Vagina (tissue), 2 donors: ENCODE data around the gene NFE2L1. TPM values are rescaled to one million over a fixed set of nuclear protein-coding genes. Genes with fewer than 3 reads are reported as not detected.

Experiments
- DNase-seq, 2 donors: peaks; one replicate each; pipeline ENCODE4 v3.0.0-alpha.2; 2017; ENCODE audit errors: extremely low spot score in 2 of 2
- H3K27ac ChIP-seq: fragments of 200-600 bp; sonication (generic); one replicate; pipeline ENCODE4 v1.5.1; 2019
- H3K27me3 ChIP-seq: fragments of 200-600 bp; sonication (generic); one replicate; pipeline ENCODE4 v1.5.1; 2019
- H3K36me3 ChIP-seq, 2 donors: fragments of 200-600 bp; sonication (generic); one replicate each; pipeline ENCODE4 v1.5.1; 2017 to 2019
- H3K4me1 ChIP-seq: fragments of 200-600 bp; sonication (generic); one replicate; pipeline ENCODE4 v1.5.1; 2019
- H3K4me3 ChIP-seq, 2 donors: fragments of 200-600 bp; sonication (generic); 1 replicate in 1 of 2; 2 replicates in 1 of 2; pipeline ENCODE4 v1.5.1; 2016 to 2019
- H3K9me3 ChIP-seq: fragments of 200-600 bp; sonication (generic); one replicate; pipeline ENCODE4 v1.5.1; 2019
- POLR2A ChIP-seq, 2 donors: fragments of 450-650 bp; IDR thresholded peaks; one replicate each; pipeline ENCODE4 v1.6.1; 2017; ENCODE audit warnings: antibody characterized with exemption in 2 of 2, mild to moderate bottlenecking in 2 of 2, moderate library complexity in 2 of 2
- POLR2AphosphoS5 ChIP-seq, 2 donors: sonication (generic); formaldehyde crosslinking; IDR thresholded peaks; one replicate each; pipeline ENCODE4 v1.9.0; 2017; ENCODE audit warnings: antibody characterized with exemption in 2 of 2, mild to moderate bottlenecking in 2 of 2, low read depth in 1 of 2; ENCODE audit not compliant: insufficient read depth in 1 of 2
- intact Hi-C: fragments of 100-400 bp; cut with DNase I; formaldehyde crosslinking; loops from one replicate; pipeline ENCODE4 v1.15.1; 2023
- total RNA-seq: library from RNA; depleted of rRNA; stranded (reverse); fragments of >200 nt; gene quantifications from one replicate; pipeline ENCODE4 v1.2.3, GENCODE V29; 2016
- TF ChIP-seq, protein P1 (sequence below), 3 experiments: fragments of 450-650 bp in 2 of 3; fragments of 200-600 bp in 1 of 3; sonication (generic) in 1 of 3; IDR thresholded peaks; one replicate each; pipeline ENCODE4 v1.5.1; 2017 to 2019; ENCODE audit warnings: antibody characterized with exemption in 3 of 3, mild to moderate bottlenecking in 2 of 3, moderate library complexity in 2 of 3

Gene NFE2L1
- total RNA-seq, 1 donor from 2014 or later: 190 TPM

GRCh38 chr17:48053758-48054237 is 5.6 kb downstream of the NFE2L1 start:
- DNase-seq: no peak
- peaks cover 80% of the 10 kb centered on the region for H3K4me1 ChIP-seq
- H3K27ac ChIP-seq: peak overlapping the region; percentile 99
- H3K9me3 ChIP-seq: no peaks in the 10 kb centered on the region
- intact Hi-C loops: no loop called here
- TF ChIP-seq POLR2A (IDR thresholded peaks at IDR 0.05): no peak
- no peak for TF ChIP-seq POLR2AphosphoS5 (IDR thresholded peaks at IDR 0.05; ENCODE audit: insufficient read depth in 1 of 2, low read depth in 1 of 2)
- TF ChIP-seq, protein P1, sequence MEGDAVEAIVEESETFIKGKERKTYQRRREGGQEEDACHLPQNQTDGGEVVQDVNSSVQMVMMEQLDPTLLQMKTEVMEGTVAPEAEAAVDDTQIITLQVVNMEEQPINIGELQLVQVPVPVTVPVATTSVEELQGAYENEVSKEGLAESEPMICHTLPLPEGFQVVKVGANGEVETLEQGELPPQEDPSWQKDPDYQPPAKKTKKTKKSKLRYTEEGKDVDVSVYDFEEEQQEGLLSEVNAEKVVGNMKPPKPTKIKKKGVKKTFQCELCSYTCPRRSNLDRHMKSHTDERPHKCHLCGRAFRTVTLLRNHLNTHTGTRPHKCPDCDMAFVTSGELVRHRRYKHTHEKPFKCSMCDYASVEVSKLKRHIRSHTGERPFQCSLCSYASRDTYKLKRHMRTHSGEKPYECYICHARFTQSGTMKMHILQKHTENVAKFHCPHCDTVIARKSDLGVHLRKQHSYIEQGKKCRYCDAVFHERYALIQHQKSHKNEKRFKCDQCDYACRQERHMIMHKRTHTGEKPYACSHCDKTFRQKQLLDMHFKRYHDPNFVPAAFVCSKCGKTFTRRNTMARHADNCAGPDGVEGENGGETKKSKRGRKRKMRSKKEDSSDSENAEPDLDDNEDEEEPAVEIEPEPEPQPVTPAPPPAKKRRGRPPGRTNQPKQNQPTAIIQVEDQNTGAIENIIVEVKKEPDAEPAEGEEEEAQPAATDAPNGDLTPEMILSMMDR (IDR thresholded peaks at IDR 0.05): no peak
- H3K4me3 ChIP-seq: peak overlapping the region; percentile 80 to 87
- peaks cover 5 to 33% of the 10 kb centered on the region in 2 donors for H3K36me3 ChIP-seq
- no peaks in the 10 kb centered on the region for H3K27me3 ChIP-seq

DNA sequence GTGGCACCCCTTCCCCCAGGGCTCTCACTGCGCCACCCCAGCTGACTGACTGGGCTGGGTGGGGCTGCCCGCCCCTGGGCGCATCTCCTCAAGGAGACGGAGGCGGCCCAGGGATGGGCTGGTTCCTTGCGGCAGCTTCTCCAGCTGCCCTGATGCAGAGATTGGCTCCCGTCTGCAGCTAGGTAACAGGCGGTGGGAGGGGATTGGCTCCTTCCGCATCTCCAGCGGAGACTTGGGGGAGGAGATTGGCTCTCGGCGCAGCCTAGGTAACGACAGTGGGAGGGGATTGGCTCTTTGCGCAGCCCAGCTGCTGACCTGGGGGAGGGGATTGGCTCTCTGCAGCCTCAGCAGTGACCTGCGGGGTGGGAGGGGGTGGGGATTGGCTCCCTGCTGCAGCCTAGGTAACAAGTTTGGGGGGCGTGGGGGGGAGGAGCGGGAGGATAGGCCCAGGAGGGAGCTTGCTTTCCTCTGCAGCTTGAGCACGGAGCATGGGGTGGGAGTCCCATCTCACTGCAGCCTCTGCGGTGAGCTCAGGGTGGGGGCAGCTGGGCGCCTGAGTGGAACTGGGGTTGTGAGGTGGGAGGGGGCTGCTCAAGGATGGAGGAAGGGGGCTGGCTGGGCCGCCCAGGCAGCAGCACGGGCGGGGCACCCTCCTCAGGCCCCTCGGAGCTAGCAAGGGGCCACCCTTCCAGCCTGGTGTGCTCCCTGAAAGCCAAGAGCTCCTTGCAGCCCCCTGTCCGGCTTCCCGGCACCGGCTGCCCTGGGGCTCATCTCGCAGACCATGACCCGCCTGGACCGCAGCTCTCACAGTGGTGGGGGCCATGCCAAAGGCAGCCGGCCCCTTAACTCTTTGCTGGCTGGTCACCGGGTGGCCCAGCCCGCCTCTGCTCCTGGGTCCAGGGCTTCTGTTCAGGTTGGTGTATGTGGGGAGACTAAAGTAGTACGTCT is 6.4 kb downstream of the NFE2L1 start:
- DNase-seq: no peak
- Histone ChIP-seq H3K36me3 (peaks cover 5 to 40% of the 10 kb centered on the region in 2 donors), H3K4me1 (peaks cover 76% of the 10 kb centered on the region), H3K4me3 (peak overlapping the region; percentile 80 to 87), H3K27ac (peak overlapping the region; percentile 99), H3K27me3 (no peaks in the 10 kb centered on the region), H3K9me3 (no peaks in the 10 kb centered on the region)
- intact Hi-C loops: loop anchor here (5.0 kb wide), 1 partner anchor 53 kb away; the partner anchor contains the start of gene SNX11
- no peak for TF ChIP-seq POLR2A (IDR thresholded peaks at IDR 0.05)
- TF ChIP-seq POLR2AphosphoS5 (IDR thresholded peaks at IDR 0.05; ENCODE audit: insufficient read depth in 1 of 2, low read depth in 1 of 2): peak; percentile 25 to 70

GRCh38 chr17:48055531-48056245 is 7.5 kb downstream of the NFE2L1 start:
- TF ChIP-seq, protein P1 (IDR thresholded peaks at IDR 0.05): no peak
- no peak for TF ChIP-seq POLR2AphosphoS5 (IDR thresholded peaks at IDR 0.05; ENCODE audit: insufficient read depth in 1 of 2, low read depth in 1 of 2)
- no peak for TF ChIP-seq POLR2A (IDR thresholded peaks at IDR 0.05)

GRCh38 chr17:48056246-48056745 is 8.1 kb downstream of the NFE2L1 start:
- no peak overlapping the region for H3K27ac ChIP-seq
- TF ChIP-seq, protein P1 (IDR thresholded peaks at IDR 0.05): no peak
- TF ChIP-seq POLR2A (IDR thresholded peaks at IDR 0.05) (no peak), POLR2AphosphoS5 (IDR thresholded peaks at IDR 0.05; ENCODE audit: insufficient read depth in 1 of 2, low read depth in 1 of 2) (no peak)
- H3K27me3 ChIP-seq: no peaks in the 10 kb centered on the region
- H3K9me3 ChIP-seq: no peaks in the 10 kb centered on the region
- DNase-seq: no peak
- peaks cover 58% of the 10 kb centered on the region for H3K4me1 ChIP-seq
- H3K4me3 ChIP-seq: no peak overlapping the region
- peaks cover 8 to 53% of the 10 kb centered on the region in 2 donors for H3K36me3 ChIP-seq
- intact Hi-C loops: loop anchor here (5.0 kb wide), 1 partner anchor 51 kb away; the partner anchor contains the start of gene SNX11

More at GRCh38 chr17:48055531-48056245, 7.5 kb downstream of the NFE2L1 start:
- DNase-seq: no peak
- peak overlapping the region; percentile 99 for H3K27ac ChIP-seq
- H3K27me3 ChIP-seq: no peaks in the 10 kb centered on the region
- intact Hi-C loops: loop anchor here (5.0 kb wide), 1 partner anchor 52 kb away; the partner anchor contains the start of gene SNX11
- H3K9me3 ChIP-seq: no peaks in the 10 kb centered on the region
- peak overlapping the region in 1 of 2 donors; percentile 2 for H3K4me3 ChIP-seq
- peaks cover 8 to 52% of the 10 kb centered on the region in 2 donors for H3K36me3 ChIP-seq
- H3K4me1 ChIP-seq: peaks cover 64% of the 10 kb centered on the region

DNA sequence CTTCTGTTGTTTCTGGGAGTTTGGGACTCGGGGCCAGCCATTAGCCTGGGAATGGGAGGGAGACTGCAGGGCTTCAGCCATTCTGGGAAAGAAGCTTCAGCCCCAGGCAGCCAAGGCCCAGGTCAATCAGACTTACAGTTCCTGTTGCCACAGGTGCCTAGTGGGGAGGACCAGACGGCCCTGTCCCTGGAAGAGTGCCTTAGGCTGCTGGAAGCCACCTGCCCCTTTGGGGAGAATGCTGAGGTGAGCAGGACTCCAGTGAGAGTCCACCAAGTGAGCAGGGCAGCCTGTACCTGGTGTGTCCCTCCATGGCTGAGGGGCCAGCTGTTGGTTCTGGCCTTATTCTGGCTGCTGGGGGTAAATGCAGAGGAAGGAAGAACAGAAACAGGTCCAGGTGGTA is 8.7 kb downstream of the NFE2L1 start:
- no peak for DNase-seq
- no peak for TF ChIP-seq POLR2AphosphoS5 (IDR thresholded peaks at IDR 0.05; ENCODE audit: insufficient read depth in 1 of 2, low read depth in 1 of 2)
- no peak for TF ChIP-seq POLR2A (IDR thresholded peaks at IDR 0.05)
- TF ChIP-seq, protein P1 (IDR thresholded peaks at IDR 0.05): no peak
- H3K4me1 ChIP-seq: peaks cover 52% of the 10 kb centered on the region
- H3K27me3 ChIP-seq: no peaks in the 10 kb centered on the region
- H3K36me3 ChIP-seq: peaks cover 8 to 57% of the 10 kb centered on the region in 2 donors
- no peak overlapping the region for H3K4me3 ChIP-seq
- intact Hi-C loops: loop anchor here (5.0 kb wide), 1 partner anchor 50 kb away; the partner anchor contains the start of gene SNX11
- H3K9me3 ChIP-seq: no peaks in the 10 kb centered on the region
- H3K27ac ChIP-seq: no peak overlapping the region
